HepG2 (cell line): Measurements from ENCODE around the gene SPPL3. TPM values are rescaled to one million over a fixed set of nuclear protein-coding genes. Genes with fewer than 3 reads are reported as not detected.

ENCODE experiments used
- ATAC-seq: fragments of 200-7000 bp; cut with Tn5 transposase; 3 replicates; pipeline ENCODE4 v1.9.1; 2020; ENCODE audit warnings: mild to moderate bottlenecking, moderate library complexity
- BruUV-seq: library from RNA; stranded (reverse); fragments of 400-500 nt; replicated peaks from 2 replicates; lab custom pipeline; 2021; lab: Mats Ljungman, UMichigan
- CTCF ChIA-PET: fragments of 300-600 bp; formaldehyde crosslinking; extraction: SDS; loops from one replicate; lab custom pipeline; 2021; ENCODE audit warnings: low total read pairs, inconsistent platforms, low intra/inter-chr PET ratio; lab: Yijun Ruan, JAX
- POLR2A ChIA-PET: fragments of 350-600 bp; sonication (Branson Sonifier 250); formaldehyde crosslinking; loops from one replicate; lab custom pipeline; 2020; ENCODE audit warnings: antibody characterized with exemption, inconsistent platforms; lab: Yijun Ruan, JAX
- DNase-seq: peaks from one replicate; pipeline ENCODE4 v3.0.0-alpha.2; 2015; ENCODE audit warnings: low spot score
- FAIRE-seq: peaks from 3 replicates; lab custom pipeline; 2011; peaks lifted over from hg19 to GRCh38; lab: Jason Lieb, UNC
- H2AFZ ChIP-seq: one replicate; pipeline ENCODE4 v1.6.1; 2011; ENCODE audit warnings: low read length, inconsistent platforms
- H3K27ac ChIP-seq: fragments of 300-600 bp; 3 replicates; pipeline ENCODE4 v1.8.0; 2011; ENCODE audit warnings: mixed run types, mild to moderate bottlenecking, mixed read lengths, low read length, inconsistent platforms; ENCODE audit not compliant: insufficient read depth; ENCODE audit errors: extremely low read length
- H3K27me3 ChIP-seq, 2 experiments: fragments of 200-600 bp in 1 of 2; 2 replicates in 1 of 2; 3 replicates in 1 of 2; pipeline versions ENCODE4 v1.6.0 to v1.8.0; 2011; ENCODE audit warnings: low read length in 2 of 2, mild to moderate bottlenecking in 2 of 2, moderate library complexity in 2 of 2, inconsistent platforms in 1 of 2; ENCODE audit not compliant: insufficient read depth in 2 of 2, control insufficient read depth in 1 of 2
- H3K36me3 ChIP-seq, 2 experiments: fragments of 200-600 bp in 1 of 2; replicated peaks in 1 of 2; 2 replicates in 1 of 2; 3 replicates in 1 of 2; pipeline versions ENCODE4 v1.5.1 to v1.8.0; 2011; ENCODE audit warnings: low read length in 2 of 2, inconsistent platforms in 1 of 2; ENCODE audit not compliant: insufficient read depth in 2 of 2, control insufficient read depth in 1 of 2
- H3K4me1 ChIP-seq: 2 replicates; pipeline ENCODE4 v1.5.1; 2012; ENCODE audit warnings: low read length, inconsistent platforms; ENCODE audit not compliant: insufficient read depth
- H3K4me2 ChIP-seq: 2 replicates; pipeline ENCODE4 v1.6.0; 2011; ENCODE audit warnings: low read depth, low read length, inconsistent platforms
- H3K4me3 ChIP-seq, 3 experiments: fragments of 200-600 bp in 1 of 3; sonication (generic), shearing (Covaris generic) in 1 of 3; replicated peaks in 1 of 3; 2 replicates each; pipeline ENCODE4 v1.5.1; 2011 to 2016; ENCODE audit warnings: low read length in 3 of 3, inconsistent platforms in 2 of 3, low read depth in 2 of 3, mild to moderate bottlenecking in 2 of 3, control low read depth in 1 of 3, mixed read lengths in 1 of 3; ENCODE audit not compliant: insufficient read depth in 1 of 3
- H3K79me2 ChIP-seq: one replicate; pipeline ENCODE4 v1.6.1; 2011; ENCODE audit warnings: low read length, inconsistent platforms; ENCODE audit not compliant: insufficient read depth
- H3K9ac ChIP-seq: 2 replicates; pipeline ENCODE4 v1.6.0; 2011; ENCODE audit warnings: mild to moderate bottlenecking, low read depth, low read length, inconsistent platforms; ENCODE audit not compliant: insufficient read depth
- H3K9me3 ChIP-seq: 2 replicates; pipeline ENCODE4 v1.5.1; 2012; ENCODE audit warnings: mild to moderate bottlenecking, low read length
- H4K20me1 ChIP-seq: 2 replicates; pipeline ENCODE4 v1.6.0; 2011; ENCODE audit warnings: inconsistent platforms, mild to moderate bottlenecking, low read length, moderate library complexity; ENCODE audit not compliant: insufficient read depth
- AGO1 ChIP-seq: fragments of 200-400 bp; formaldehyde crosslinking; IDR thresholded peaks from 2 replicates; pipeline ENCODE4 v1.6.1; 2017; ENCODE audit warnings: mild to moderate bottlenecking, low read depth, low read length, moderate library complexity; ENCODE audit not compliant: poor library complexity, severe bottlenecking
- FOXC1 ChIP-seq: sonication (generic); formaldehyde crosslinking; IDR thresholded peaks from 2 replicates; pipeline ENCODE4 v1.8.0; 2022; ENCODE audit warnings: mild to moderate bottlenecking, missing genetic modification reagents, borderline replicate concordance
- HNRNPUL1 ChIP-seq: fragments of 200-400 bp; formaldehyde crosslinking; IDR thresholded peaks from 2 replicates; pipeline ENCODE4 v1.6.1; 2017; ENCODE audit warnings: low read depth, mild to moderate bottlenecking, low read length, moderate library complexity
- IKZF4 ChIP-seq: sonication (generic); formaldehyde crosslinking; IDR thresholded peaks from 2 replicates; pipeline ENCODE4 v1.5.1; 2020; ENCODE audit warnings: borderline replicate concordance, mild to moderate bottlenecking, low read depth, missing genetic modification reagents; ENCODE audit errors: not compliant biosample characterization
- KLF16 ChIP-seq, 2 experiments: sonication (generic) in 1 of 2; formaldehyde crosslinking in 1 of 2; IDR thresholded peaks; 2 replicates each; pipeline versions ENCODE4 v1.6.1 to v1.8.0; 2016 to 2023; ENCODE audit warnings: missing genetic modification reagents in 2 of 2, missing compliant biosample characterization in 1 of 2
- PAWR ChIP-seq: sonication (generic); formaldehyde crosslinking; IDR thresholded peaks from 2 replicates; pipeline ENCODE4 v1.4.0; 2020; ENCODE audit warnings: missing genetic modification reagents, mild to moderate bottlenecking, borderline replicate concordance
- STAG1 ChIP-seq: sonication (generic); formaldehyde crosslinking; IDR thresholded peaks from 2 replicates; pipeline ENCODE4 v1.4.0; 2020; ENCODE audit warnings: missing genetic modification reagents
- TMF1 ChIP-seq: sonication (generic); formaldehyde crosslinking; IDR thresholded peaks from 2 replicates; pipeline ENCODE4 v1.8.1; 2022; ENCODE audit warnings: low read depth, missing genetic modification reagents
- ZFP62 ChIP-seq: sonication (generic); formaldehyde crosslinking; IDR thresholded peaks from 2 replicates; pipeline ENCODE4 v1.4.0; 2020; ENCODE audit warnings: missing genetic modification reagents
- WGBS: methylation state at CpG from one replicate; pipeline ENCODE4 v1.1.6; 2017; ENCODE audit warnings: low lambda C conversion rate; 5-methylcytosine and 5-hydroxymethylcytosine counted together
- in situ Hi-C: cut with HindIII; loops from 2 replicates; pipeline ENCODE4 v1.10.0; 2017; ENCODE audit warnings: low pct_unique_long_range_greater_than_20kb; ENCODE audit not compliant: extremely low pct_ligation_motif_present
- intact Hi-C: fragments of 100-400 bp; cut with micrococcal nuclease; formaldehyde crosslinking; loops from one replicate; pipeline ENCODE4 v1.10.0; 2022; ENCODE audit not compliant: unreplicated experiment
- polyA plus RNA-seq, 8 experiments: library from polyadenylated mRNA; depleted of rRNA in 3 of 8; stranded (reverse) in 7 of 8; unstranded in 1 of 8; fragments of >200 nt; fragmentation: Illumina TruSeq in 4 of 8; extraction: Trizol in 4 of 8; gene quantifications; 2 replicates each; pipeline versions ENCODE4 v1.2.1 to v1.2.3, GENCODE V29; 2011 to 2016; ENCODE audit warnings: low read depth in 4 of 8, missing spikeins in 1 of 8, mixed read lengths in 1 of 8; ENCODE audit not compliant: insufficient read depth in 1 of 8
- total RNA-seq, 5 experiments: library from RNA; depleted of rRNA; stranded (reverse); fragments of >200 nt; fragmentation: Illumina TruSeq; extraction: Trizol; gene quantifications; 2 replicates each; pipeline ENCODE4 v1.2.3, GENCODE V29; 2016; ENCODE audit warnings: low read depth in 1 of 5
- TF ChIP-seq, protein P1 (sequence below): fragments of 450-650 bp; IDR thresholded peaks from 2 replicates; pipeline ENCODE4 v1.6.1; 2017

SPPL3 gene
- total and polyA plus RNA-seq, 2 of the 13 experiments (the other 11 are each of a cell fraction or from before 2014, with no cell fraction given), result 8.9 to 9.1 TPM

DNA sequence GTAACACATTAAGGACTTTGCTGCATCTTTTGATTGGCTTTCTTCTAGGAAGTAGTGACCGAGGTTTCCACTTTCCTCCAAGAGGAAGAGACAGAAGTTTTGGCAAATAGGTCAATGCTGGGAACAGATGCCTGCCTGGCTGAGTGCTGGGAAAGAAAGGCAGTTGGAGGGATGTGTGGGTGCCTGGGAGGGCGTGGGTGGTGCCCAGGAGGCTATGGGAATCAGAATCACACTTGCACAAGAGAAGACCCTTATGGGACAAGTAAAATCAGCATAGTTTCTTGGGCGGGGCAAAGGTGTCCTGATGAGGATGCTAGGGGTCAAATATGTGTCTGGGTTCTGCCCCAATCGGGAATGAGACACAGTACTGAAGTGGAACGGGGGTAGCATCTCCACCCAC lies 179.4 kb downstream of the SPPL3 start:
- no peak overlapping the region for H3K9ac ChIP-seq
- H3K36me3 ChIP-seq, result peaks cover 11 to 39% of the 10 kb centered on the region in 2 experiments
- DNase-seq, result no peak
- FAIRE-seq, result no peak
- no peaks in the 10 kb centered on the region for H4K20me1 ChIP-seq
- intact Hi-C loops, result no loop called here
- no TSS peak for BruUV-seq
- ChIA-PET CTCF (no interaction called here), POLR2A (interaction anchor here (1.2 kb wide), 1 partner anchor 256 kb away, joined by 3 read pairs; no protein-coding TSS in a partner anchor)
- in situ Hi-C loops, result no loop called here
- no peaks in the 10 kb centered on the region for H3K9me3 ChIP-seq
- no peak for TF ChIP-seq FOXC1 (CRISPR knock-in tag)
- TF ChIP-seq HNRNPUL1, result no peak
- TF ChIP-seq IKZF4 (CRISPR knock-in tag), result no peak
- no peak for TF ChIP-seq PAWR
- TF ChIP-seq STAG1, result no peak
- no peak for TF ChIP-seq AGO1
- TF ChIP-seq, protein P1, sequence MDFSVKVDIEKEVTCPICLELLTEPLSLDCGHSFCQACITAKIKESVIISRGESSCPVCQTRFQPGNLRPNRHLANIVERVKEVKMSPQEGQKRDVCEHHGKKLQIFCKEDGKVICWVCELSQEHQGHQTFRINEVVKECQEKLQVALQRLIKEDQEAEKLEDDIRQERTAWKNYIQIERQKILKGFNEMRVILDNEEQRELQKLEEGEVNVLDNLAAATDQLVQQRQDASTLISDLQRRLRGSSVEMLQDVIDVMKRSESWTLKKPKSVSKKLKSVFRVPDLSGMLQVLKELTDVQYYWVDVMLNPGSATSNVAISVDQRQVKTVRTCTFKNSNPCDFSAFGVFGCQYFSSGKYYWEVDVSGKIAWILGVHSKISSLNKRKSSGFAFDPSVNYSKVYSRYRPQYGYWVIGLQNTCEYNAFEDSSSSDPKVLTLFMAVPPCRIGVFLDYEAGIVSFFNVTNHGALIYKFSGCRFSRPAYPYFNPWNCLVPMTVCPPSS, result no peak
- no peak for TF ChIP-seq TMF1 (CRISPR knock-in tag)
- TF ChIP-seq KLF16 (CRISPR knock-in tag; IDR thresholded peaks at IDR 0.05), result no peak
- no peak for TF ChIP-seq ZFP62 (CRISPR knock-in tag)
- 73% methylated on average over 5 of the region's 5 CpGs for WGBS
- no peak overlapping the region for H2AFZ ChIP-seq
- no peak for ATAC-seq
- 0 out of 6 replicates have a peak overlapping the region, but pooled peaks of 1 of the 3 experiments have one; percentile 80 for H3K4me3 ChIP-seq
- H3K79me2 ChIP-seq, result peaks cover 8% of the 10 kb centered on the region
- H3K27ac ChIP-seq, result no peak overlapping the region
- H3K4me1 ChIP-seq, result peaks cover 34% of the 10 kb centered on the region
- H3K27me3 ChIP-seq, result no peaks in the 10 kb centered on the region
- H3K4me2 ChIP-seq, result peak overlapping the region; percentile 92
